ENCODE data around the gene ZNF546. TPM values are rescaled to one million over a fixed set of nuclear protein-coding genes. Genes with fewer than 3 reads are reported as not detected.

ZNF546 gene
- total RNA-seq, 6 experiments from 2014 or later, result 1.8 to 2.7 (median 2.2) TPM

DNA sequence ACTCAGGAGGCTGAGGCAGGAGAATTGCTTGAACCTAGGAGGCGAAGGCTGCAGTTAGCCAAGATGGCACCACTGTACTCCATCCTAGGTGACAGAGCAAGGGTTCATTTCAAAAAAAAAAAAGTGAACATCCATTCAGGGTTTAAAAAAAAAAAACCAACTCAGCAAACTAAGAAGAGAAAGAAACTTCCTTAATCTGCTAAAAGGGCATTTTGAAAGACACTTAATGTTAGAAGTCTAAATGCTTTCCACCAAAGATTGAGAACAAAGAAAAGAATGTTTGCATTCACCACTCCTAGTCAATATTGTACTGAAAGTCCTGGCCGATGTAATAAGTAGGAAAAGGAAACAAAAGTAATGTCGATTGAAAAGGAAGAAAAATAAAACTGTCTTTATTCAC, 33.0 kb upstream of the ZNF546 start:
- Mint-ChIP-seq H3K4me1 (ENCODE audit: low read depth) (peaks cover 5% of the 10 kb centered on the region), H3K27ac (no peak overlapping the region), H3K4me3 (no peak overlapping the region), H3K27me3 (ENCODE audit: insufficient read depth) (no peaks in the 10 kb centered on the region; the same call in 1 of the 2 replicates), H3K9me3 (no peaks in the 10 kb centered on the region), H3K36me3 (ENCODE audit: low read depth) (peaks cover 2% of the 10 kb centered on the region; the same call in 1 of the 2 replicates)
- DNase-seq, result no peak
- TF ChIP-seq, protein P1, sequence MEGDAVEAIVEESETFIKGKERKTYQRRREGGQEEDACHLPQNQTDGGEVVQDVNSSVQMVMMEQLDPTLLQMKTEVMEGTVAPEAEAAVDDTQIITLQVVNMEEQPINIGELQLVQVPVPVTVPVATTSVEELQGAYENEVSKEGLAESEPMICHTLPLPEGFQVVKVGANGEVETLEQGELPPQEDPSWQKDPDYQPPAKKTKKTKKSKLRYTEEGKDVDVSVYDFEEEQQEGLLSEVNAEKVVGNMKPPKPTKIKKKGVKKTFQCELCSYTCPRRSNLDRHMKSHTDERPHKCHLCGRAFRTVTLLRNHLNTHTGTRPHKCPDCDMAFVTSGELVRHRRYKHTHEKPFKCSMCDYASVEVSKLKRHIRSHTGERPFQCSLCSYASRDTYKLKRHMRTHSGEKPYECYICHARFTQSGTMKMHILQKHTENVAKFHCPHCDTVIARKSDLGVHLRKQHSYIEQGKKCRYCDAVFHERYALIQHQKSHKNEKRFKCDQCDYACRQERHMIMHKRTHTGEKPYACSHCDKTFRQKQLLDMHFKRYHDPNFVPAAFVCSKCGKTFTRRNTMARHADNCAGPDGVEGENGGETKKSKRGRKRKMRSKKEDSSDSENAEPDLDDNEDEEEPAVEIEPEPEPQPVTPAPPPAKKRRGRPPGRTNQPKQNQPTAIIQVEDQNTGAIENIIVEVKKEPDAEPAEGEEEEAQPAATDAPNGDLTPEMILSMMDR (IDR thresholded peaks at IDR 0.05), result no peak

DNA sequence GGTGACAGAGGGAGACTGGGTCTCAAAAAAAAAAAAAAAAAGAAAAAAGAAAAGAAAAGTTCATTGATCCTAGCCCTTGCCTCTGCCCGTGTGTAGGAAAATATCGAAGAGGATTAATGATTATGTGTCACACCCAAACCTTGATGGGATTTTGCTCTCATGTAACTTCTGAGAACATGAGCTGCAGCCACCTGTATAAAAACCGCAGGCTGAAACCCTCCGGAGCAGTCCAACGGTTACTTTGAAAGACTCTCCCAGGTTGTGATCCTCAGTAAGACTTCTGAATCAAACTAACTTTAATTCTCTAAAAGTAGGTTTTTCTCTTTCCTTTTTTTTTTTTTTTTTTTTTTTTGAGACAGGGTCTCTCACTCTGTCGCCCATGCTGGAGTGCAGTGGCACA, 30.2 kb upstream of the ZNF546 start:
- no peaks in the 10 kb centered on the region for H3K9me3 Mint-ChIP-seq
- H3K27me3 Mint-ChIP-seq (ENCODE audit: insufficient read depth), result peaks cover 6% of the 10 kb centered on the region
- TF ChIP-seq, protein P1 (IDR thresholded peaks at IDR 0.05), result no peak
- no peak overlapping the region for H3K4me3 Mint-ChIP-seq
- H3K27ac Mint-ChIP-seq, result no peak overlapping the region
- H3K4me1 Mint-ChIP-seq (ENCODE audit: low read depth), result peaks cover 19% of the 10 kb centered on the region
- H3K36me3 Mint-ChIP-seq (ENCODE audit: low read depth), result peaks cover 14% of the 10 kb centered on the region
- DNase-seq, result no peak

DNA sequence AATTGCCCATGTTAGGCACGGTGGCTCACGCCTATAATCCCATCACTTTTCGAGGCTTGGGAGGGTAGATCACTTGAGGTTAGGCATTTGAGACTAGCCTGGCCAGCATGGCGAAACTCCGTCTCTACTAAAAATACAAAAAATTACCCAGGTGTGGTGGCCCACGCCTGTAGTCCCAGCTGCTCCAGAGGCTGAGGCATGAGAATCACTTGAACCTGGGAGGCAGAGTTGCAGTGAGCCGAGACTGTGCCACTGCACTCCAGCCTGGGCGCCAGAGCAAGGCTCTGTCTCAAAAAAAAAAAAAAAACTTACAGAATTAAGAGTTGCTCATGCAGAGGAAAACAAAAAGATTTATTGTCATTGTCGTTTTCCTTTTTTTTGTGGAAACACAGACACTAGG, 29.3 kb upstream of the ZNF546 start:
- no peaks in the 10 kb centered on the region for H3K9me3 Mint-ChIP-seq
- peaks cover 27% of the 10 kb centered on the region for H3K4me1 Mint-ChIP-seq (ENCODE audit: low read depth)
- no peak overlapping the region for H3K4me3 Mint-ChIP-seq
- peaks cover 6% of the 10 kb centered on the region for H3K27me3 Mint-ChIP-seq (ENCODE audit: insufficient read depth)
- H3K36me3 Mint-ChIP-seq (ENCODE audit: low read depth), result peaks cover 17% of the 10 kb centered on the region
- no peak for DNase-seq
- TF ChIP-seq, protein P1 (IDR thresholded peaks at IDR 0.05), result no peak
- H3K27ac Mint-ChIP-seq, result no peak overlapping the region

DNA sequence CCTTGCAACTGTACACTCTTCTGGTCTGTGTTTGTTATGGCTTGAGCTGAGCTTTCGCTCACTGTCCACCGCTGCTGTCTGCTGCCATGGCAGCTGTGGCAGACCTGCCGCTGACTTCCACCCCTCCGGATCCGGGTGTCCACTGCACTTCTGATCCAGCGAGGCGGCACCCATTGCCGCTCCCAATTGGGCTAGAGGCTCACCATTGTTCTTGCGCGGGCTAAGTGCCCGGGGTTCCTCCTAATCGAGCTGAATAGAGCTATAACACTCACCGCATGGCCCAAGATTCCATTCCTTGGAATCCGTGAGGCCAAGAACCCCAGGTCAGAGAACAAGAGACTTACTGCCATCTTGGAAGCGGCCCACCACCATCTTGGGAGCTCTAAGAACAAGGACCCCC, 28.1 kb upstream of the ZNF546 start:
- Mint-ChIP-seq H3K4me3 (peak overlapping the region; percentile 96), H3K27me3 (ENCODE audit: insufficient read depth) (peaks cover 6% of the 10 kb centered on the region), H3K27ac (peak overlapping the region; percentile 97; the same call in 1 of the 2 replicates), H3K9me3 (no peaks in the 10 kb centered on the region), H3K4me1 (ENCODE audit: low read depth) (peaks cover 27% of the 10 kb centered on the region), H3K36me3 (ENCODE audit: low read depth) (peaks cover 26% of the 10 kb centered on the region)
- no peak for DNase-seq
- TF ChIP-seq, protein P1 (IDR thresholded peaks at IDR 0.05), result no peak

DNA sequence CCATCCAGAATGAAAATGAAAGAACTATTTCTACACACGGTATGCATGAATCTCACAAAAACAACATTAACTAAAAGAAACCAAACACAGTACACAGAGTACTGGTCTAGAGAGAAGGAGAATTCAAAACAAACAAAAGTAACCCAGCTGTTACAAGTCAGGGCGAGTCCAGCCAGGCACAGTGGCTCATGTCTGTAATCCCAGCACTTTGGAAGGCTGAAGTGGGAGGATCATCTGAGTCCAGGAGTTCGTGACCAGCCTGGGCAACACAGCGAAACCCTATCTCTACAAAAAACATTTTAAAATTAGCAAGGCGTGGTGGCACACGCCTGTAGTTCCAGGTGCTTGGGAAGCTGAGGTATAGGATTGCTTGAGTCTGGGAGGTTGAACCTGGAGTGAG, 27.6 kb upstream of the ZNF546 start:
- Mint-ChIP-seq H3K36me3 (ENCODE audit: low read depth) (peaks cover 30% of the 10 kb centered on the region), H3K27me3 (ENCODE audit: insufficient read depth) (peaks cover 6% of the 10 kb centered on the region), H3K4me3 (peak overlapping the region; percentile 96), H3K27ac (peak overlapping the region; percentile 97), H3K9me3 (no peaks in the 10 kb centered on the region), H3K4me1 (ENCODE audit: low read depth) (peaks cover 27% of the 10 kb centered on the region)
- TF ChIP-seq, protein P1 (IDR thresholded peaks at IDR 0.05), result no peak
- no peak for DNase-seq
